Measurements from ENCODE around the gene FCHSD2.

DNA sequence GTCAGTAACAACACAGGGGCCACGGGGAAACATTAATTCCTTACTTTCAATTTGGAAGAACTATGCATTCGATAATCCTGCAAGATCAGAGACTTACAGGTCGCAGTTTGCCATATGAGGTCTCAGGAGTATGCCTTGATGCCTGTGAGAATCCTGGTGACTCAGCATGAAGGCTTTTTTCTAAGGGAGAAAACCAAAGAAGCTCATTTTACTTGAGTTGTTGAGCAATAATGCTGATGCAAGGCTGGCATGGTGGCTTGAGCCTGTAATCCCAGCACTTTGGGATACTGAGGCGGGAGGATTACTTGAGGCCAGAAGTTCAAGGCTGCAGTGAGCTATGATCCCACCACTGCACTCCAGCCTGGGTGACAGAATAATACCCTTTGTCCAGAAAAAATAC lies 301.3 kb downstream of the FCHSD2 start:
- no peak for TF ChIP-seq TAF1 (IDR thresholded peaks at IDR 0.05; ENCODE audit: borderline replicate concordance, low read depth, low read length)
- no peak for TF ChIP-seq POLR2A (IDR thresholded peaks at IDR 0.05; ENCODE audit: low read depth, low read length)
- TF ChIP-seq POLR2AphosphoS5 (IDR thresholded peaks at IDR 0.05; ENCODE audit: low read depth, low read length), result no peak

Data from GM12892 (cell line).